ENCODE data around the gene DISP1. TPM values are rescaled to one million over a fixed set of nuclear protein-coding genes. Genes with fewer than 3 reads are reported as not detected.

DISP1 gene, protein sequence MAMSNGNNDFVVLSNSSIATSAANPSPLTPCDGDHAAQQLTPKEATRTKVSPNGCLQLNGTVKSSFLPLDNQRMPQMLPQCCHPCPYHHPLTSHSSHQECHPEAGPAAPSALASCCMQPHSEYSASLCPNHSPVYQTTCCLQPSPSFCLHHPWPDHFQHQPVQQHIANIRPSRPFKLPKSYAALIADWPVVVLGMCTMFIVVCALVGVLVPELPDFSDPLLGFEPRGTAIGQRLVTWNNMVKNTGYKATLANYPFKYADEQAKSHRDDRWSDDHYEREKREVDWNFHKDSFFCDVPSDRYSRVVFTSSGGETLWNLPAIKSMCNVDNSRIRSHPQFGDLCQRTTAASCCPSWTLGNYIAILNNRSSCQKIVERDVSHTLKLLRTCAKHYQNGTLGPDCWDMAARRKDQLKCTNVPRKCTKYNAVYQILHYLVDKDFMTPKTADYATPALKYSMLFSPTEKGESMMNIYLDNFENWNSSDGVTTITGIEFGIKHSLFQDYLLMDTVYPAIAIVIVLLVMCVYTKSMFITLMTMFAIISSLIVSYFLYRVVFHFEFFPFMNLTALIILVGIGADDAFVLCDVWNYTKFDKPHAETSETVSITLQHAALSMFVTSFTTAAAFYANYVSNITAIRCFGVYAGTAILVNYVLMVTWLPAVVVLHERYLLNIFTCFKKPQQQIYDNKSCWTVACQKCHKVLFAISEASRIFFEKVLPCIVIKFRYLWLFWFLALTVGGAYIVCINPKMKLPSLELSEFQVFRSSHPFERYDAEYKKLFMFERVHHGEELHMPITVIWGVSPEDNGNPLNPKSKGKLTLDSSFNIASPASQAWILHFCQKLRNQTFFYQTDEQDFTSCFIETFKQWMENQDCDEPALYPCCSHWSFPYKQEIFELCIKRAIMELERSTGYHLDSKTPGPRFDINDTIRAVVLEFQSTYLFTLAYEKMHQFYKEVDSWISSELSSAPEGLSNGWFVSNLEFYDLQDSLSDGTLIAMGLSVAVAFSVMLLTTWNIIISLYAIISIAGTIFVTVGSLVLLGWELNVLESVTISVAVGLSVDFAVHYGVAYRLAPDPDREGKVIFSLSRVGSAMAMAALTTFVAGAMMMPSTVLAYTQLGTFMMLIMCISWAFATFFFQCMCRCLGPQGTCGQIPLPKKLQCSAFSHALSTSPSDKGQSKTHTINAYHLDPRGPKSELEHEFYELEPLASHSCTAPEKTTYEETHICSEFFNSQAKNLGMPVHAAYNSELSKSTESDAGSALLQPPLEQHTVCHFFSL (N-terminal part only)
- total RNA-seq (1 to 10 TPM; 3.3 to 7.5 (median 5.7) TPM), polyA plus RNA-seq (1 to 10 TPM; 3.5 to 3.8 TPM)
- long read RNA-seq, donor 1, full-length matches to known transcripts: 2 of 2 reads
- long read RNA-seq, donor 1, partial matches to known transcripts: 0 of 2 reads
- long read RNA-seq, donor 1, other reads (novel, unspliced or antisense): 0 of 2 reads
- long read RNA-seq, donor 2, partial matches to known transcripts: 0 of 3 reads
- long read RNA-seq, donor 2, other reads (novel, unspliced or antisense): 3 of 3 reads
- long read RNA-seq, donor 3, partial matches to known transcripts: 9 of 11 reads
- long read RNA-seq, donor 3, other reads (novel, unspliced or antisense): 2 of 11 reads

GRCh38 chr1:222814536-222815439 is at the start of gene DISP1:
Gene DISP1, plus strand, starts transcription at chr1:222815039. Its CDS starts 127,785 bp downstream, at chr1:222942824.
- WGBS, 2 donors: 2% methylated on average over 67 of the region's 67 CpGs
- peak; percentile 95 to 99 (median 98) for ATAC-seq
- intact Hi-C loops (cut with DNase I): loop anchor here in 5 of 10 donors (5.0 to 10.0 kb wide), 4 partner anchors 110 to 180 kb away; no protein-coding TSS in a partner anchor

DNA sequence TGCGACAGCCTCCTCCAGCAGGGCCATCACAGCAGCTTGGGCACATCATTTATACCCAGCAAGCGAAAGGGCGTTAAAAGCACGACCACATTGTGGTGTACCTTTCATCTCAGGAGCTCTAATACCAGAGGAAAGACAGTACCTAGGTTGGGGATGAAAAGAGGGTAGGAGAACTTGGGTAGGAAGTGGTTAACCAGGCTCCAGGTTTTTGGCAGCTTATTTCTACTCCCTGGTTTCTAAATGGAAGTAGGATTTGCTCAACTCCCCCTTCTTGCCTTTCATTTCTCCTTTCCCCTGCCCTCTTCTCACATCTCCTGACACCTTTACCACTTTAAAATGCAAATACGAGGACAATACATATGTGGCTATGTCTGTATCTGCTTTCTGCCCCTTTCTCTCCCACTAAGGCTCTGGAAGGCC is 47.7 kb upstream of the DISP1 start:
- H3K4me1 ChIP-seq: peaks cover 0 to under 1% (median 0%) of the 10 kb centered on the region in 9 donors
- WGBS, 2 donors: 87 to 91% methylated on average over 5 of the region's 5 CpGs
- H3K36me3 ChIP-seq: no peaks in the 10 kb centered on the region
- no peak overlapping the region for H3K4me3 ChIP-seq
- ATAC-seq (no peak), DNase-seq (no peak)
- H3K27ac ChIP-seq: no peak overlapping the region
- TF ChIP-seq CTCF (IDR thresholded peaks at IDR 0.05): no peak
- intact Hi-C loops (cut with DNase I): no loop called here
- peaks cover 0 to 23% (median 8%) of the 10 kb centered on the region in 11 donors for H3K9me3 ChIP-seq
- no peaks in the 10 kb centered on the region for H3K27me3 ChIP-seq

More at GRCh38 chr1:222814536-222815439, at the start of gene DISP1:
- H3K4me3 ChIP-seq: peak within 1 kb of the TSS; percentile 64 to 95 (median 86)
- peak; percentile 81 to 88 for DNase-seq
- no peaks in the 10 kb centered on the region for H3K36me3 ChIP-seq
- no peaks in the 10 kb centered on the region for H3K9me3 ChIP-seq
- peaks cover 3 to 44% (median 21%) of the 10 kb centered on the region in 9 donors for H3K4me1 ChIP-seq
- no peaks in the 10 kb centered on the region for H3K27me3 ChIP-seq
- H3K27ac ChIP-seq: peak within 1 kb of the TSS; percentile 32 to 94 (median 90)
- peak in 1 of 9 donors; percentile 10 for TF ChIP-seq CTCF (IDR thresholded peaks at IDR 0.05)

DNA sequence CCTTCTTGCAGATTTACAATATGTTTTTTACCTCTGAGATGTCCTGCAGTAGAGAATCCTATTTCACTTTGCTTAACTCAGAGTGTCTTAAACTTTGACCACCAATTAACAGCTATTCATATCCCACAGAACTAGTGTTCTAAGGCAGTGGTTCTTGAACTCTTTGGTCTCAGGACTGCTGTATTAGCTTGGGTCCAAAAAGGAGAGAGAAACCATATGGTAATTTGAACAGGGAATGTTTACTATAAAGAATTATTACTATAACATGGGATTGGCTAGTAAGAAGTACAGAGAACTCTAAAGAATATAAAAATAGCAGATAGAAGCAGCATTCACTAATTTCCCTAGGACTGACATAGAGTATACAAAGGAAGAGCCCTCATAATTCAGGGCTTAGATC is 46.2 kb upstream of the DISP1 start:
- Histone ChIP-seq H3K4me1 (peaks cover 0 to 15% (median 0%) of the 10 kb centered on the region in 9 donors), H3K36me3 (no peaks in the 10 kb centered on the region), H3K9me3 (peaks cover 0 to 23% (median 8%) of the 10 kb centered on the region in 11 donors), H3K27ac (no peak overlapping the region), H3K27me3 (no peaks in the 10 kb centered on the region), H3K4me3 (no peak overlapping the region)
- DNase-seq (no peak), ATAC-seq (no peak)
- intact Hi-C loops (cut with DNase I): no loop called here
- no peak for TF ChIP-seq CTCF (IDR thresholded peaks at IDR 0.05)
